T-helper 1 cell treated with Interleukin-12 subunit alpha and Interleukin-12 subunit beta and Interleukin-4 antibody, amounts not matched to agents 30 ng/mL and 1 ng/mL, for 36 hours (primary cell): ENCODE data around the gene DLST. TPM values are rescaled to one million over a fixed set of nuclear protein-coding genes. Genes with fewer than 3 reads are reported as not detected.

Experiments used
- intact Hi-C: fragments of 100-400 bp; cut with micrococcal nuclease; formaldehyde crosslinking; loops from one replicate; pipeline ENCODE4 v1.15.1; 2024
- total RNA-seq: library from RNA; stranded (reverse); gene quantifications from 2 replicates; pipeline ENCODE4 v1.2.3, GENCODE V29; 2022

The DLST gene
- total RNA-seq, 1 donor from 2014 or later, result 95.8 TPM

- intact Hi-C loops, result no loop called here
Measured at GRCh38 chr14:74936151-74936550, 54.4 kb downstream of the DLST start.

GRCh38 chr14:74936731-74937130 lies 55.0 kb downstream of the DLST start:
- intact Hi-C loops, result no loop called here

DNA sequence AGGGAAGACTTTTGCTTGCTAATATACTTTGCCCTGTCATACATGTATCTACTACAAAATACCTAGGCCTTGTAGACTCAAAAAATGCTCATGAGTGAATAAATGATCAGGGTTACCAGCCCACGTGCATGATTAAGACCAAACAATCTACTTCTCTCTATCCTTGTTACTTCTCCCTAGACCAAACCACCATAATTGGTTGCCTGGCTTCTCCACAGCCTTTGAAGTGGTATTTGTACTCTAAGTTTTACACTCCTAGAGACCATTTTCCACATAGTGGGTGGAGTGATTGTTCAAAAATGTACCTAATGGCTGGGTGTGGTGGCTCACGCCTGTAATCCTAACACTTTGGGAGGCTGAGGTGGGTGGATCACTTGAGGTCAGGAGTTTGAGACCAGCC lies 55.5 kb downstream of the DLST start:
- intact Hi-C loops, result no loop called here

- intact Hi-C loops, result no loop called here
Measured at GRCh38 chr14:74938531-74939495, 57.1 kb downstream of the DLST start.

DNA sequence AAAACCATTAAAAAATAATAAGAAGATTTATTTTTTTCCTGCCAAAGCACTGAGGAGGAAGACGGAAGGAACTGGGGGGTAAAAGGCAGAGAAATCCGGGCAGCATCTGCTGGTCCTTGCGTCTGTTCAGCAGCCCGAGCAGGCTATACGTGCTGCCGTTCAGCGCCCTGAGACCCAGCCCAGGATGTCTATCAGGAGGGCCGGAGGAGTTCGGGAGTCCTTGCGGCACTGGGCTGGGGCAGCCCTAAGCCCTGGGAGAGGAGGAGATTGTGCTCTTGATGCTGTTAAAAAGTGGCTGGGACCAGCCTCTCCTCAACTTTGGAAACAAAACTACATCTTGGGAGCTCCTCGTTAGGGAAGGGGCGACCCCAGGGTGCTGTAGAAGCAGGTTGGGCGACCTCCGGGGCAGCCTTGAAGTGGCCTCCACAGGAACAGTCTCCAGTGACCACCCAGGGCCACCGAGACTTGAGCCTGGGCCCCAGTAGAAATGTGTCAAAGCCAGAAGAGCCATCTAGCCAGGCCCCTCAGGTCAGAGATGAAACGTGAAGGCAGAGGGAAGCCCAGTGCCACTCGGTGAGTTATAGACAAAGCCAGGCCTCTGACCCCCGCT lies 59.3 kb downstream of the DLST start:
- intact Hi-C loops, result loop anchor here (1.0 to 10.0 kb wide), 4 partner anchors 61 to 724 kb away; partner anchors contain the start of genes ACYP1, EIF2B2, ERG28 and TTLL5

DNA sequence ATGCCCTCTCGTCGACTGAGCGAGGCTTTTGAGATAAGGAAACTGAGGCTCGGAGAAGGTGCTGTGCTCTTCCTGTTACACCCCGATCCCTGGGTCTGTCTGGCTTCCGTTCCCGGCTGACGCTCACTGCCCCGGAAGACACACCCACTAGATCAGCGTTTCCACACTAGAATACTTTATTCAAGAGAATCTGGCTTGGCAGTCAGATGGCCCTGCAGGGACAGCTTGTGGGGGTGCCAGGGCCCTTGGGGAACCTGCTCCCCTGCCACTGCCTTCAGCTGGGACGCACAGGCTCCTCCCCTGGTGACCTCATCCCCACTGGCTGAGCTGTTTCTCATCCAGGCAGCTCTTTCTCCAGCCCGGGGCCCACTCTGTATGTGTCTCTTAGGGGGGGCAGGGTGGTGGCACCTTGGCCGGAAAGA lies 60.0 kb downstream of the DLST start:
- intact Hi-C loops, result loop anchor here (1.0 to 10.0 kb wide), 4 partner anchors 61 to 723 kb away; partner anchors contain the start of genes ACYP1, EIF2B2, ERG28 and TTLL5

GRCh38 chr14:74942181-74942580 lies 60.5 kb downstream of the DLST start:
- intact Hi-C loops, result loop anchor here (5.0 to 10.0 kb wide), 2 partner anchors 105 to 723 kb away; partner anchors contain the start of genes ERG28 and TTLL5

DNA sequence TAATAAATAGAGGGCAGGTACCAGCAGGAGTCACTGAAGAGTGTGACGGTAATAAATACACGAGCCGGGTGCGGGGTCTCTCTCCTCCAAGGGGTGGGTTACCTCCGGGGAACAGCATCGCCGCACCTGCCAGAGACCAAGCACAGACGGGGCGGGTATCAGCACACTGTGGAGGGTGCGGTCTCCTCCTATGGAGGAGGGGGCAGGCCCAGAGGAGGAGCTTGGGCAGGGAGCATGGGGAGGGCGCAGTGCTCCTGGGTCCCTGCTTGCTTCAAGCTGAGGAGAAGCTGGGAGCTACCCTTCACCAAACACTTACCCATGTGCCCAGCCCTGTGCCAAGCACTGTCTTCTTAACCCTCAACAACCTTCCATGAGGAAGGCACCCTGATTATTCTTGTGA lies 60.9 kb downstream of the DLST start:
- intact Hi-C loops, result loop anchor here (5.0 to 10.0 kb wide), 2 partner anchors 105 to 722 kb away; partner anchors contain the start of genes ERG28 and TTLL5

- intact Hi-C loops, result loop anchor here (10.0 kb wide), 1 partner anchor 719 kb away; the partner anchor contains the start of genes ERG28 and TTLL5
Measured at GRCh38 chr14:74945261-74945851, 63.6 kb downstream of the DLST start.

DNA sequence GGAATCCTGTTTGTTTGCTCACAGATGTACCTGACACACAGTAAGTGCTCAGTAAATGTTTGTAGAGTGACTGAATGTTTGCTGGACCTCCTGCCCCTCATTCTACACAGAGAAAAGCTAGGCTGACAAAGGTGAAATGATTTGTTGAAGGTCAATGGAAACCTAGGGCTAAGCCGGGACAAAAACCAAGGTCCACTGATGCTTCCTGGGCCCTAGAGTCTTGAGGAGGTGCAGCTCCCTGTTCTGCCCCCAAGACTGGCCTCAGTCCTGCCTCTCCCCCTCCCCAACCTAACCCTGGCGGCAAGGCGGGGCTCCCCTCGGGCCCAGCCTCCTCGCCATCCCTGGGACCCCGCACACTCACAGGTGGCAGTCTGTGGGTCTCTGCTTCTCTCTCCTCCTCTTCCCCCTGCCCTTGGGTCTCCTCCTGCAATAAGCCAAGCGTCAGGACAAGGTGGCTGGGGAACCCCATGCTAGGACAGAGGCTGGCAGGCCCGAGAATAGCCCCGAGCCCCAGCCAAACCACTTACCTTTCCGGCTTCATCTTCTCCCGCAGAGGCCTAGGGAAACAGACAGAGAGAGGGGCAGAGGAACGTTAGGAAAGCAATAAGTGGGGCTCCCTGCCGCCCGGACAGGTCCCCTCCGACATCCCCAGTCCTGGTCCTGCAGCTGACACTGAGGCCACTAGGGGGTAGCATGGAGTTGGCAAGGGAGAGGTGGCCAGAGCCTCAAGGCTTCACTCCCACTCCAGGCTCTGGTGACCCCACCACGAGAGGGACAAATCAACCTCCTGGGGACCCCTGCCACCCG lies 64.3 kb downstream of the DLST start:
- intact Hi-C loops, result loop anchor here (1.0 to 10.0 kb wide), 4 partner anchors 57 to 719 kb away; partner anchors contain the start of genes ERG28 and TTLL5

- intact Hi-C loops, result loop anchor here (1.0 to 10.0 kb wide), 4 partner anchors 57 to 718 kb away; partner anchors contain the start of genes ERG28 and TTLL5
Measured at GRCh38 chr14:74946659-74947281, 65.1 kb downstream of the DLST start.

DNA sequence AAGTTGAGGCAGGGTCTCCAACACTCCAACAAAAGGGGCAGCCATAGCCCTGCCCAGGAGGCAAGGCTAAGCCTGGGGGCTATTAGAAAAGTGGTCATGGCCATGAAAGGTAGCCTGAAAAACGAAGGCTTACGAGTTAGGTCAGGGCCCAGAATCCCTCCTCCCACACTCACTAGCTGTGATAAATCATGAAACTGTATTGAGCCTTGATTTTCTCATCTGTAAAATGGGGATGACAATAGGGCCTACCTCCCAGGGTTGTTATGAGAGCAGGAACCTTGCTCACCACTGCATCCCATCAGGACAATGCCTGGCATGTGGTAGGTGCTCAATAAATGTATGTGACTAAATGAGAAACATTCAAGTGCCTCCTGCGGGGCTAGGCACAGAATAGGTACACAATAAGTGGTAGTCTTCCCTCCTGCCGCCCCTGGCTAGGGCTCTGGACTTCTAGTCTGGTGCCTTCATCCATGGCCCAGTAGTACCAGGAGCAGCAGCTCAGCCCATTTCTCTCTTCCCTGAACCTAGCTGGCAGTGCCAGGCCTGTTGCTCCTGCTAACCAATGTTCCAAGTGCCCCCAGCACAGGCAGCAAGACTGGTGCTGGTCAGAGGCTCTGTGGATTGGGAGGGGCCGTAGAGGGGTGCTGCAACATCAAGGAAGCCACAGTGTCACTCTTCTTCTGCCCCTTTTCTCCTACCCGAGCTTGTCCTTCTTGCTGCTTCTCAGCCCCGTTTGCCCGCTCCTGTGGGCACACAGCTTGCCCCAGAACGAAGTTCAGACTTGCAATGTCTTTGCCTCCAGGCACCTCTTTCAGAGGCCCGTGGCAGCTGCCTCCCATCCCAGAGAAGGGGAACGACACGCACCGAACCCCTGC lies 65.9 kb downstream of the DLST start:
- intact Hi-C loops, result loop anchor here (10.0 kb wide), 1 partner anchor 717 kb away; the partner anchor contains the start of genes ERG28 and TTLL5

DNA sequence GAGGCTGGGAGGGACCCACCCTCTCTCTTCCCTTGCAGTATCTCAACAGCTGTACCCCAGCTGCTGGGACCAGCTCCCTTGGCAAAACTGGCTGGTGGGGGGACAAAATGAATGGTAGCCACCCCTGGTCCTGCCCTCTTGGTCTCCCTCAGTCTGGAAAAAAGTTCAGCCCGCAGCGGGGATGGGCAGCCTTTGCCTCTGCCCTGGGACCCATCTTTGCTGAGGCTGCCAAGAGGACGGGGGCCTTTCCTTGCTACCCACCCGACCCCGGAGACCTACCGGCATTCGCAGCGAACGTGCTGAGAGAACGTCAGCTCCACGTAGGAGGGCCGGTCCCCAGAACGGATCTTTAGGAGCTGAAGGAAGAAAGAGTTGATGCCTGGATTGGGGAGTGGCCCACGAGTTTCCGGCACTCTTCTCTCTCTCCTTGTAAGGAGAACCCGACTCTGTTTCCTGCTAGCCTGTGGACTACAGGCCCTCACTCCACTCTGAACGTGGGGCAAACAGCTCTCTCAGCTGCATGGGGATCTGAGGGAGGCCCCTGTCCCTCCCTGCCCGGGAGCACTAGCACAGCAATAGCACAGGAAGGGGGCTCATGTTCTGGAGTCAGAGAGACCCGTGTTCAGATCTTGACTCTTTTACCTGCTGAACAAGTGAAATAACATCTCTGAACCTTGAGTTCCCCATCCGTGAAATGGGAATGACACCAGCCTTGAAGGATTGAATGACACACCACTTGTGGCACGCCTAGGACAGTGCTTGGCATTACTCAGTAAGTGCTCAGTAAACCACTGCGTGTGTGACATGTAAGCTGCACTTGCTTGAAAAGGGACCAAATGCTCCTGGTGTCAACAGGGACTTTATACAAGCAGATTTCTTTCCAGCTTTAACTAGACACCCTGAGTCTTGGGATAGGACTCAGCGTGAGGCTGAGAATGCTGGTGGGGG lies 66.8 kb downstream of the DLST start:
- intact Hi-C loops, result loop anchor here (10.0 kb wide), 1 partner anchor 716 kb away; the partner anchor contains the start of genes ERG28 and TTLL5

DNA sequence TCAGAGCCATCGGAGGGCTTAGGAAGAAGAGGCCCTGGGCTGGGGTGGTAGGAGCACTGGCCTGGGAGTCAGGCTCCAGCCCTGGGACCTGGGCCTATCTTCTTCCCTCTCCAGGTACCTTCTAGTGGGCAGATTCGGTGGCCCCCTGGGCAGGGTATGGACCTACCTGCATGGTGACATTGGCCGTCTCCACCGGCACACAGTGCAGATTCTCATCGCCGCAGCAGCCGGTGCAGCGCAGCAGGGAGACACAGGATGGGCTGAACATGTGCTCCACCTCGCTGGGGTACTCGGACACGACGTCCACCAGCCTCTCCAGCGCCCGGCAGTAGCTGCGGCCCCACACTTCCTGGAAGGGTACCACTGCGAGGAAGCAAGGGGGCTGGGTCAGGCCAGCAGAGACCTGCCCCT lies 67.5 kb downstream of the DLST start:
- intact Hi-C loops, result loop anchor here (10.0 kb wide), 1 partner anchor 716 kb away; the partner anchor contains the start of genes ERG28 and TTLL5

GRCh38 chr14:74949859-74950573 lies 68.3 kb downstream of the DLST start:
- intact Hi-C loops, result loop anchor here (10.0 kb wide), 1 partner anchor 715 kb away; the partner anchor contains the start of genes ERG28 and TTLL5

DNA sequence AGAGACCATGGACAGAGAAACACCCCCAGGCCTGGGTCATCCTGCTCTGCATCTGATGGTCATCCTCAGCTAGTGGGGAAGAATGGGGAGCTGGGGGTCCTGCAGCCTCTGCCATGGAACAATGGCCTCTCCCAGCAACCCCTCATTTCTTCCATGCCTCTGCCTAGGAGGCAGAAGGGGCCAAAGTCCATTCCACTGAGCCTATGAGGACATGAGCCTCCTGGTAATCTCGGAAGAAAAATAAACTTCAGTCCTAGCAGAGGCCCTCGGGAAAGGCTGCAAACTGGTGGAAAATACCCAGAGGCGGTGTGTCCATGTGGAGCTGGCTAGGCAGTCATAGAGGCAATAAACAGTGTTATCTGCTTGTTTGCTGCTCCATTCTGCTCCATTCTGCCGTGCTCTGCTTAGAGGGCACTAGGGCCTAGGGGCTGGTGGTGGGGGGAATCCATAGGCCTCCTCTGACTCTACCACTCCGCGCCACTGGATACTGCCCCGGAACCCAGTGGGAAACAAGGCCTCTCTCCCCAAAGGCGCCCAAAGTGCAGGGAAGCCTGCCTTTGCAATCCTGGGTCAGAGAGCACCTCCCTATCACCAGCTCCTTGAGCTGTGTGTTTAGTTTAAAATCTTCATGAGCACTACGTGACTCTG lies 69.2 kb downstream of the DLST start:
- intact Hi-C loops, result no loop called here
